ENCODE measurements around the gene SSB.

- TF ChIP-seq GABPA (IDR thresholded peaks at IDR 0.05 in 1 of 2, conservative IDR thresholded peaks at IDR 0.05 in 1 of 2) (no peak), CTCF (IDR thresholded peaks at IDR 0.05; ENCODE audit: low read depth, low read length, missing input control) (no peak), REST (IDR thresholded peaks at IDR 0.05) (no peak), SP1 (IDR thresholded peaks at IDR 0.05) (no peak), YY1 (IDR thresholded peaks at IDR 0.05) (no peak), ZBTB33 (IDR thresholded peaks at IDR 0.05) (no peak), MAX (IDR thresholded peaks at IDR 0.05) (no peak), FOXA1 (IDR thresholded peaks at IDR 0.05) (no peak), EGR1 (IDR thresholded peaks at IDR 0.05; ENCODE audit: low read depth in 2 of 2) (no peak), ATF3 (IDR thresholded peaks at IDR 0.05) (no peak)
Measured at GRCh38 chr2:169796441-169796840, 2.2 kb upstream of the SSB start.

Data from liver (tissue), 3 donors.